ENCODE measurements around the gene IGSF8.
A peak's percentile ranks its signal among the peaks of the same experiment; 100 is the strongest.
"Not testable (repeated sequence)": the region's sequence is repeated elsewhere in the genome, so short reads cannot be mapped to it uniquely, and the experiment has no call there.

IGSF8 gene

GRCh38 chr1:160126342-160126741 is 27.9 kb upstream of the IGSF8 start:
- not testable (repeated sequence) for DNase-seq

GRCh38 chr1:160125746-160126145 is 27.3 kb upstream of the IGSF8 start:
- no peak for DNase-seq

GRCh38 chr1:160124705-160125478 is 26.5 kb upstream of the IGSF8 start:
- DNase-seq: no peak

- no peak for DNase-seq
These were observed 25.3 kb upstream of the IGSF8 start for GRCh38 chr1:160123726-160124125.

- no peak for DNase-seq
These were observed 24.6 kb upstream of the IGSF8 start for GRCh38 chr1:160122978-160123495.

GRCh38 chr1:160121388-160121787 is 23.0 kb upstream of the IGSF8 start:
- no peak for DNase-seq

GRCh38 chr1:160120797-160121196 is 22.4 kb upstream of the IGSF8 start:
- no peak for DNase-seq

- DNase-seq: no peak
These were observed 20.5 kb upstream of the IGSF8 start for GRCh38 chr1:160118928-160119327.

- DNase-seq: no peak
These were observed 19.3 kb upstream of the IGSF8 start for GRCh38 chr1:160117709-160118183.

GRCh38 chr1:160117300-160117699 is 18.9 kb upstream of the IGSF8 start:
- DNase-seq: no peak

GRCh38 chr1:160116283-160117147 is 18.1 kb upstream of the IGSF8 start:
- no peak for DNase-seq

- no peak for DNase-seq
These were observed 17.3 kb upstream of the IGSF8 start, which contains the start of gene ATP1A2 for GRCh38 chr1:160115545-160116282. Gene ATP1A2, plus strand, starts transcription at chr1:160115759. Its CDS starts 103 bp downstream, at chr1:160115862.

- no peak for DNase-seq
These were observed 15.7 kb upstream of the IGSF8 start for GRCh38 chr1:160114085-160114484.

- DNase-seq: no peak
These were observed 15.0 kb upstream of the IGSF8 start for GRCh38 chr1:160113407-160113806.

GRCh38 chr1:160112357-160112756 is 13.9 kb upstream of the IGSF8 start:
- DNase-seq: no peak

- not testable (repeated sequence) for DNase-seq
These were observed 13.0 kb upstream of the IGSF8 start for GRCh38 chr1:160111462-160111861.

GRCh38 chr1:160109686-160110085 is 11.3 kb upstream of the IGSF8 start:
- DNase-seq: no peak

- DNase-seq: peak; percentile 78 to 85 (median 84)
These were observed 10.7 kb upstream of the IGSF8 start for GRCh38 chr1:160108888-160109662.

- DNase-seq: no peak
These were observed 9.1 kb upstream of the IGSF8 start for GRCh38 chr1:160107512-160107911.

GRCh38 chr1:160105155-160105554 is 6.7 kb upstream of the IGSF8 start:
- no peak for DNase-seq

GRCh38 chr1:160104486-160104885 is 6.1 kb upstream of the IGSF8 start:
- DNase-seq: peak; percentile 70 to 83 (median 79)

Data from suppressor macrophage treated with lipopolysaccharide for 1 hour (primary cell).